ENCODE data around the gene SPTLC3.
"Not testable (repeated sequence)": the region's sequence is repeated elsewhere in the genome, so short reads cannot be mapped to it uniquely, and the experiment has no call there.

Gene SPTLC3

DNA sequence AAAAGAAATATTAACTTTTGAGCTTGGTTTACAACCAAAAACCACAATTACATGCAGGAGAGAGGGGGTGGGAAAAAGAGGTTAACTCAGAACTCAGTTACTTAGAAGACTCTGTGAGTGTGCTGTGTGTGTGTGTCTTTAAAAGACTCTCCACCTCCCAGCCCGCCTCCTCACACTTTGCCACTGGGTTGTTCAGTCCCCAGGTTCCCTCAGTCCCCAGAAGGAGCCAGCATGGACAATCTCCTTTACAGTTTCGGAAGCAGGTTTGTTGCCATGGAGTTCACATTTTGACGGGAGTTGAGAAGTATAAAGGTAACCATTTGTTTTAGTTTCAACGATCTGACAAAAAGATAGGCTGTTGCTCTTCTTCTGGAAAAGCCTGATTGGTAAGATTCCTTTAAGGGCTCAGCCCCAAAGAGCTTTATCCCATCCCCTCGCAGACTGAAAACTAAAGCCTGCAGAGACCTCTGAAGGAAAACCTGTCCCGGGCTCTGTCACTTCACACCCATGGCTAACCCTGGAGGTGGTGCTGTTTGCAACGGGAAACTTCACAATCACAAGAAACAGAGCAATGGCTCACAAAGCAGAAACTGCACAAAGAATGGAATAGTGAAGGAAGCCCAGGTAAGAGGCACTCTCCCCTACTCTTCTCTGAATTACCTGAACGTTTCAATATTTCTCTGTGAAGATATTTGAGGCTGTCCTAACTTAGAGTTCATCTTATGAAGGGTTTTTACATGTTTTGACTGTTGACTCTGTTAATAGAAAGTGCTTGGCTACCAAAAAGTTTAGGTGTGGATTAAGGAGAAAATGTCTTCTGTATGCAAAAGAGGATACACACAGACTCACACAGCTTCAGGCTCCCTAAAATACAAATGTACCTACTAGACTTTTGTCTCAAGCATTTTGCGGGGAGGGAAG, at the start of gene SPTLC3:
Gene SPTLC3 (plus strand): TSS at position 212 of the 921 bp plus-strand sequence. CDS start 296 bp downstream, at position 508.
- no peak for DNase-seq

DNA sequence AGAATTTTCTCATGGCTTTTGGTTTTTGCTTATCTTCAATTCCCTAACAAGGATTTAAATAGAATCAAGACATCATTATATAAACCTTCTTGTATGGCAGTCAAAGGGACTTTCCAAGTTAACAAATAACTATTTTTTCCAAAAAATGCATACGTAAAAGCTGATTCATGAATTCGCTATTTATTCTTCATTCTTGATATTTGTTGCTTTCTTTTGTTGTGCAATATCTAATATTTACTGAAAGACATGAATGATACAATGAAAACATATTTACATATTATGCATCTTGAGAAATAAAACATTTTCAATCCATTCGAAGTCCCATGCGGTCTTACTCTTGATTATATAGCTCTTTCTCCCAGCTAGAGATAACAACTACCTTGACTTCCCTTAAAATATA, 47.0 kb upstream of the SPTLC3 start:
- DNase-seq: no peak

DNA sequence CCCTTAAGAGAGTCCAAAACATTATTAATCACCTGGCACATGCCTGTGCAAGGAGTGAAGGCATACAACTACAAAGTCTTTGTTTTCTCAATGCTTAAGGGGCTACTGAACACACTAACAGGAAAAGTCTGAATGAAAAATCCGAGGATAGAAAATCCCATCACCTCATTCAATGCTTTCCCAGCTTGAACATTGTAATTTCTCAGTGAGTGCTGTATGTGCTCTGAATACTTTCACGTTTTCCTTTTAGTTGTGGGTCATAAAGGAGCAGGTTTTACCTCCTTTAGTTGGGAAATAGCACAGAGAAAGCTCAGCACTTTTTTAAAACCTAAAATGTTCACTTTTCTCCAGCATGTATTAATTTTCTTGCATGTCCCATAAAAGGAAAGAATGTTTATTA, 45.9 kb upstream of the SPTLC3 start:
- DNase-seq: no peak

DNA sequence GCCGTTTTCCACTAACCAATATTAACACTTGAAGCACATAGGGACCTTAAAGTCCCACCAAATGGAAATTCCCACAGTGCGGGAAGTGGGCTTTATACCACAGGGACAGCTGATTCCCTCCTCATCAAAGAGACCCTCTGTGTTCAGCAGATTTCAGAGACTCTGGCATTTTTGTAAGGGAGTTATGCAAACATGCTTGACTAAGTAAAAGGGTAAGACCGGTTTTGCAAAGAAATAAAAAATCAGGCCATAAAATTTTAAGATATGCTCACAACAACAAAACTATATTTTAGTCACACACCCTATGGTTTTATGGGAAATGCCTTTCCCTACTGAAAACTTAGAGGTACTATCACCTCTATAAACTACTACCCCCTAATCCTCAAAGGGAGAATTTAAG, 45.4 kb upstream of the SPTLC3 start:
- DNase-seq: no peak

DNA sequence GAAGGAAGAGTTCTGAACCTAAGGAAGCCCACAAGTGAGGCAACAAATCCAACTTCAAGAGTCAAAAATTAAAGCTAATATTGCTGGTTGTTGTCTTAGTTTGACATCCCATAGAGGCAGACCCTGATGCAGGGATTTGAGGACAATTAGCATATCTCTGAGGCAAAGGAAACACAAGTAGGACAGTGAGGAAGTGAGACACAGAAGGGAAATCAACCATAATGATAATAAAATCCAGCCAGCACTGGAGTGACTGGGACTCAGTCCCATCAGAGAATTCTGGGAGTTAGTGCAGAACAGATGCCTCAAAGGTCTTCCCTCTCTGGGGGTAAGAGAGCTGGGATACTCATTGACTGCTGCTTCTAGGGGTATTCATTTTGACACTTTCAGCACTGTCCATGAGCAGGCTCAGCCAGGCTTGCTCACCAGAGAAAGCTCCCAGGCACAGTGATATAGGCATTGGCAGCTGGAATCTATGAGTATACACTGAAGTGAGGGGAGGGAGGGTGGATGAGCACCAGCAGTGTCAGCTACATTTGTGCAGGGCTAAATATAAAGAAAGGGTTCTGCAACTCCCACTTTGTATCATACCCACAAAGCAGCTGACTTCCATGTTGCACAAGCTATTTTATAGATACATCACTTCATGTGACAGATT, 43.4 kb upstream of the SPTLC3 start:
- DNase-seq: no peak

DNA sequence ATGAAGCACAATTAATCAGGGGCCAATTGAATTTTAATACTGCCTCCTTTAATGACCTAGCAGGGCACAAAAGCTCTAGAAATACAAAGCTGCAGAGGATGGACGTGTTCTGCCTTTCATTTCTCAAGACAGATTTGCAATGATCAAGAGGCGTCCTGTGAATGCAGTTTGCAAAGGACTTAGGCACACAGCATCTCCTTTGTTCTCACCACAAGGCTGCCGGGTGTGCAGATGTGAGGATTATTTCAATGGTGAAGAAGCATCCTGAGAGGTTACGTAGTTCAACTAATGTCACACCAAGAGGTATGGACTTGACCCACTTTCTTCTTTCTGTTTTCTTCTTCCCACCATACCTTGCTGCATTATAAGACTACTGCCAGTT, 42.9 kb upstream of the SPTLC3 start:
- DNase-seq: no peak

DNA sequence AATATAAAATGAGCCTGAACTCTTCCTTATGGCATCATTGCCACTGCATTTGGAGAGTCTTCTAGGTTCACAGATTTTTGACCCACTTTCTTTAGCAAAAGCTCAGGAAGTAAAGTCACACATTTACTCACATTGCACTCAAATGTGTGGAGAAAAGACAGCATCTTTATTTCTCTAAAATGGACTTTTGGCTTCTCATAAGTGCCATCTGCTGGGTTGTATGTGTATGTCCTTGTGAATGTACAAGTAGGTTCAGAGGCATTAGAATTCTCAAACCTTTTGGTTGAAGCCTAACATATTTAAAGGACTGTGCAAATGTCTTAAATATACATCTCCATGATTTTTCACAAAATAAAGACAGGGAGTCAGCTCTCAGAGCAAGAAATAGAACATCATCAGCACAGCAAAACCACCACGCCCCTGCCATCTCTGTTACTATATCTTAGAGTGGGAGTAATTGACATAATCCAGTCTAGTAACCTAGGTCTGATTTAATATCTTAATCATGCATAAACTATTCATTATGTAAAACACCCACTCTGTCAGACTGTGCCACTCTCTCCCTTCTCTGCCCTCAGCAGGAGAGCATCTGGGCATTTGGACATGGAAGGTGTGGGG, 42.2 kb upstream of the SPTLC3 start:
- no peak for DNase-seq

DNA sequence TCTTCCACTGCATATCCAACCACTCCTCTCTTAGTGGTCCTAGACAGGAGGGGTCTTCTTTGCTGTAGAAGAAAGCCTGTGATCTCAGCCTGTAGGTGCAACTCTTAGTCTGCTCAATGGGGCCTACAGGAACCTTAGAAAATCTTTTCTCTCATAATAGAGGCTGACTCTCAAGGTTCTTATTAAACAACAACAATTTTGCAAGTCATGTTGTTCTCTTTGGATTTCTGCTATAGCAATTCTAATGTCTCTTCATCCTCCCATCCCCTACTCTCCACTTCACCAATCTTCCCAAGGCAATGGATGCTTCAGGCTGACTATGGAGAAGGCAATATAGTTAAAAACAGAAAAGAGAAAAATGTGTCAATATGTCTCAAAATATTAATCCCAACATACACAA, 40.8 kb upstream of the SPTLC3 start:
- no peak for DNase-seq

DNA sequence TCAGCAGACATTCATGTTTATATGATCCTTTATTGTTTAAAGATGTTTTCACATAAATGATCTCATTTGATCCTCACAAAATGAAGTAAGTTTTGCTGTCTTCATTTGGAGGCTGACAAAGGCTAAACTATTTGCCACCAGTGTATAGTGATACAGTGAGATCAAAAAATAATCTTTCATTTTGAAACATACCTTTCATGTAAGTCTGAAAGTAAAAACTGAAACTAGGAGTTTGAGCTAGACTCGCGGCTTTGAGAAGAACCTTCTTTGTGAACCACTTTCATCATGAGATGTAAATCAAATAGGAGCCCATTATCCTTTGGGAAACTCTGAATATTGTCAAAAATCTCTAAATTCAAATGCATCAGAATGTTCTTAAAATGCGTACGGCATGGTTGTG, 40.3 kb upstream of the SPTLC3 start:
- no peak for DNase-seq

DNA sequence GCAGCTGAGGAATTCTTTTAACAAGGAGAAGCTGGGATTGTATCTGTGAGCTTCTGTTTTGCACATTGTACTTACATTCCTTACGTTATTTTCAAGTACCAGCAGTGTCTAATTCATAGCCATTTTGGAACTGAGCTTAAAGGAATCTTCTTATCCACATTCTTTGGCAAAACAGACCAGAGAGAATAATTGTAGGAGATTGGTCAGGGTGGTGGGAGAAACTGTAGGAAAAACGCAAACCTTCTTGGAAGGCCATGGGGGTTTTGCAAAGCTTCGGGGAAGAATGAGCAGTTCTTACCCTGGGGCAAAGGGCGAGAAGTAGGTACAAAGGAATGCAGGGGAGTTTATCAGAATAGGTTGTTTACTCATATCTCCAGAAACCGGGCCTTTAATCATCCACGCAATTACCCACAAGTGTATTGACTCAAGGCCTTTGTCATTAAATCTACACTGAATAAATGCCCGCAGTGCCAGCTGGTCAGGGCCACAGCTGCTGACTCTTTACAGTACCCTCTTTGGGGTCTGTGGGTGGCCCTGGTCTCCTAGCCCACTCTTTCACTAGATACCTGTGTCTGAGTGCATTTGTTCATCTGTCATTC, 39.6 kb upstream of the SPTLC3 start:
- DNase-seq: no peak

DNA sequence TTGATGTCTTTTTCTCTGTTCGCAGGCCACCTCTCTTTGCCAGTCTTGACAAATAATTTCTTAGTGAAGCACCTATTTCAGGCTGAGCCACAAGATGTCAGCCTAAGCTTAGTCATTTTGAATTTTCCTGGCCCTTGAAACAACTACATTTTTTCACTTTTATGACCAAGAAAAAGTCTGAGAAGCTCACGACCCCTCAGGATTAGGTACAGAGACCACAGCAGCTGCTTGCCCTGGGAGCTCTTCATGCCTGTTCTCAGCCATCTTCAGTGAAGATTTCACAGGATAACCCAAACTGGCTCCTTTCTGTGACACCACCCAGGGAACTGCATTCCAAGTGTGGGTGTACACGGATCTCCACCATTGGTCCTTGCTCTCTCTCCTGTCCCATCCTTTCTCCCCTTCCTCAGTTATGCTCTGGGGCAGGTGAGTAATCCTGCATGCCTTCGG, 38.4 kb upstream of the SPTLC3 start:
- no peak for DNase-seq

DNA sequence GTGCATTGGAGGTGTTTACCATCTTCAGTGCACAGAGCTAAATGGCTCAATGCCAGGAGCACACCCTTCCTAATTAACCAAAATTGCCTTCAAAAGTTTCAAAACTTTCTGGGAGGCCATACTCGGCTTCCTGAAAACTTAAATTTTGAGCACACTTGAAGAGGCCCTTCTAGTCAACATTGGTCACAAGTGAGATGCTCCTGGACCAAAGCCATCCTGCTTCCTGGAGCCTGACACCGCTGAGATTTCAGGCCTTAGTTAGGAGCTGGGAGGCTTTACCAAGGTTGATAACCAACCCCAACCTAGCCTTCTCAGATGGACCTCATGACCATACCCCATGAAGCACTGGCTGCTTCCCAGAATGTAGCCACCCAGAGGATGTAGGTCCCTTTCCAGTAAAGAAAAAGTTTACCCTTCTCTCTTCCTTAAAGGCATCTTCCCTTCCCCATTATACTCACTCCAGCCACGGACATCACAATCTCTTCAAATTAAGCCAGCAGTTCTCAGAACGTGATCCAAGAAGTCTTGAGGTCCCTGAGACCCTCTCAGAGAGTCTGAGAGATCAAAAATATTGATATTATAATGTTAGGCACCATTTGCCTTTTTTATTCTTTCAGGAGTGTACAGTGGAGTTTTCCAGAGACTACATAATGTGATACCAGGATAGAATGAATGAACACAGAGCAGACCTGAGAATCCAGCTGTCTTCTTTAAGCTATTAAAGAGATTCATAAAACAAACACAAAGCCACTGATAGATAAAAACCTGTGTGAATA, 32.8 kb upstream of the SPTLC3 start:
- DNase-seq: no peak

DNA sequence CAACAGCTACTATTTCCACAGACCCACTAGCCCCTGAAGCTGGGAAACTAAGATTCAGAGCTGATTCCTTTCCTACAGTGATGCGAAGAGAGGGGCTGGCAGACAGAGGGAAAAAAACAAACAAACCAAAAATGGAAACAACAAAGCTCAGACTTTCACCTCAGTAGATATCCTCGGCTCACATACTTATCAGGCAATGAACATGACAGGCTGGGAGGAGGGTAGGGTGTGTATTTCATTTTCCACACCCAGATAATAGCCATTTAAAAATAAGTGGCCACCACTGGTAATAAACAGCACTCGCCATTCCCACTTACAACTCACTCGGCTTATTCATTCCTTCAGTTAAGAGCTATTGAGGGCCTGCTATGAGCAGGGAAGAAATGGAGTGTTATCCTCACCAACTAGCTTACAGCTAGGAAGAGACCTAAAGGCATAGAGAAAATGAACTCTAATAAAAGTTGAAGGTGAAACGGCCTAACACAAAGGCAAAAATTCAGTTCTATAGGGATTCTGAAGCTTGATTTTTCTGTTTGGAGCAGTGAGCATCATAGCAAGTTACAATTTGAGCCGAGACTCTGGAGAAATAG, 32.0 kb upstream of the SPTLC3 start:
- no peak for DNase-seq

DNA sequence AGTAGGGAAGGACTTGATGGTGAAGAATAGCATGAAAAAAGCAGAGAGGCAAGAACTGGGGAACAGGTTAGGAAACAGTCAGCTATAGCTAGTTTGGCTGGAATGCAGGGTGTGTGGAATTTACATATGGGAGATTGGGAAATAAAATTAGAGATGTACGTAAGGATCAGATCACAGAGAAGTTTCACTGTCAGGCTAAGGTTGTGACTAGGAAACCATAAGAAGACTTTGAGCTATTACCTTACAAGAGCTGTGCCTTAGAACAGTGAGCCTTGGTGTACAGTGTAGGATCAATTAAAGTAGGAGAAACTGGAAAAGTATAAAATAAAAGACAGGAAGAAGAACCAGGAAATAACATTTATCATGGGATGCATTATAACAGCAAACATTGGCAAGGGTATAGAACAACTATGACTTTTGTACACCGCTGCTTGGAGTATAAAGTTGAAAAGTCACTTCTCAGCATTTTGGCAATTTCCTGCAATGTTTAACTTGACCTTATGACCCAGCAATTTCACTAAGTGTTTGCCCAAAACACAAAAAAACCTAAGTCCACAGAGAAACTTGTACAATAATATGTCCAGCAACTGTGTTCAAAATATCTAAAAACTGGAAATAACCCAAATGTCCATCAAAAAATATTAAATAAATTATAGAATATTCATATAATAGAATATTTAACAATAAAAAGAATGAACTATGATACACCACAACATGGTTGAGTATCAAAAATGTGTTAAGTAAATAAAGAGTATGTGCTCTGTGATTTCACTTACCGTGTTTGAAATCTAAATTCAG, 31.2 kb upstream of the SPTLC3 start:
- DNase-seq: no peak

DNA sequence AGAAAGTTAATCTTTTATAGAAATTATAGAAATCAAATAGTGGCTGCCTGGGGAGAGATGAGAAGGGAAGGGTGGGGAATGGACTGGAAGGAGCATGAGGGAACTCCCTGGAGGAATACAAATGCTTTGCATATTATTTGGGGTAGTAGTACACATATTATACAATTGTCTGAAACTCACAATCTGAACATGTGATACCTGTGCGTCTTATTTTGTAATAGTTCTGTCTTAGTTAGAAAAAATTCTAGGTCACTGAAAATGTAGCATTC, 30.7 kb upstream of the SPTLC3 start:
- DNase-seq: no peak

DNA sequence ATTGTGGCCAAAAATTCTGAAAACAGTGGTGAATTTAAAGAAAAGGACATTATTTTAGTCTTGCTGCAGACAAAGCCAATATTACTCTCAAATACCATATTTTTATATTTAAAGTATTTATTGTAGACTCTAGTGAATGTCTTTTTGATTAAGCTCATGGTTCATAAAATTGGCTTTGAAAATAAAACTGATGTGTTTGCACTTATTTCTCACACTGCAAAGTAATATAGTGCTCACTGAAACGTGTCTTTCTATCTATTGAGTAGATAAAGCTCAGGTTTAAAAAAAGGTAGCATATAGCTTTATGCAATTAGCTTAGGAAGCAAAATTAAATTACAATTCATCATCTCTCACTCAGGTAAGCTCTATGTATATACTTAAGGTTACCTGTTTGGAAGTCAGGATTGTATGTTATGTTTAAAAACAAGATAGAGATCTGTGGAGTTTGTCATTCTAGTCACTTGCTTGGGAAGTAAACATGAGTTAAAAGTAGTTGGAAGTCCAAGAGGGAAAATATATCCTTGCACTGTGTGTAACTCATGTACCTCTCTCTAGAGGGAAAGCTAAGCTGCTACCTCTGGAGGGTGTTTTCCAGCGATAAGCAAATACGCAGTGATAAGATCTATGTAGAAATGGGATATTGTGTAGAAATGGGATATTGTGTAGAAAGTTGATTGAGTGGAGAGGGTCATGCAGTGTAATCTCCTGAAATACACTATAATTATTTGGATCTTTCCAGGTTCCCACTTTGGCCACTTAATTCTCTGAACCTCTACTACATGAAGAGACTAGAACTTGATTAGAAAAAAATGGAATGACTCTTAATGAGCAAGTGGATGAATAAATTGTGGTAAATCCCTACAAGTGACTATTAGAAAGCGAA, 29.9 kb upstream of the SPTLC3 start:
- no peak for DNase-seq

DNA sequence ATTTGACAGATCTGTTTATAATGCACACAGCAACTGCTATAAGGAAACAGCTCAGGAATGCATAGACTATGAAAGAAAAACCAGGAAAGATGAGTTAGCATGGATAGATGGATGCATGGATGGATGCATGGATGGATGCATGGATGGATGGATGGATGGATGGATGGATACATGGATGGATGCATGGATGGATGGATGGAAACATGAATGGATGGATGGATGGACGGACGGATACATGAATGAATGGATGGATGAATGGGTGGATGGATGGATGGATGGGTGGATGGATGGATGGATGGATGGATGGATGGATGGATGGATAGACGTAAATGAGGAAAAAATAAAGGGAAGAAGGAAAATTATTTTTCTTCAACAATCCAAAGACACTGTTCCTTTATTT, 29.1 kb upstream of the SPTLC3 start:
- DNase-seq: not testable (repeated sequence)

DNA sequence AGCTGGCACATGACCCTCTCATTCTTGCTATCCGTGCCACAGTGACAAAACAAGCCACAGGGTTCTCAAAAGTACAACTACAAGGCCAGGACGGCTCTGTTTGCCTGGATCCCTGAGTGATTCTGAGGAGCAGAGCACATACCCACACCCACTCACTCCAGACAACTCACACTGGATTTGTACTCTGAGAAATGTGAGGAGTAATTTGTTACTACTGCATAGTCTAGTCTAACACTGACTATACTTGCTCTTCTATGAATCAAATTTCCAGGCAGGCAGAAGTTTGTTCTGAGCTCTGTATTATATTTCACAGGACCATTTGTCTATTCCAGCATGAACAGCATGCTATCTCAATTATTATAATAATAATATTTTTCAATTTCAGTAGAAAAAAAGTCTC, 26.7 kb upstream of the SPTLC3 start:
- no peak for DNase-seq

DNA sequence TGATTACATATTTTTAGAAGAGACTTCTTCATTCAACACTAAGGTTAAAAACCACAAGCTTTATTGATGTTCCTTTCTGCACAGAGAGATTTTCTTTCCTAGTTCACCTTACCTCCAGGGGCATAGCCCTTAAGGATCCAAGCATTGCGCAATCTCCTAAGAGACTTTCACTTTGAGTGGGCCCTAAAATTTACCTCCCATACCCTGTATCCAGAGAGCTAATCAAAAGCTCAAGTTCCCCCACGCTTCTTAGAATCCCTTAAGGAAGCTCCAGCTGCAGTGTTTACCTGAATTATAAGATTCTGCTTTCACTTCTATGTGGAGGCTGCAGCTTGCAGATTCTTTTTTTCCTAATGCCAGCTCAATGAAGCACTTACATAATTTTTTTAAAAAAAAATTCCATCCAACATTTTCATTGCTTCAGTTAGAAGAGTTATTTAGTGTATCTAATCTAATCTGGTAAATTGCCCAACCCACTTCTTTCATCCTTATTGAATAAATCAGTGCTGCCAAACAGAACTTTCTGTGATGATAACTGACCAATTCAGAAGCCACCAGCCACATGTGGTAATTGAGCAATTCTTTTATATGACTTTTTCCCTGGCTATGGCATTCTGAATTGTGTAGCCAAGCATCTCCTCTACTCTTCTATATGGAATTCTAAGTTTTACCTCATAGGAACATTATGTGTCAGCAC, 24.6 kb upstream of the SPTLC3 start:
- no peak for DNase-seq

DNA sequence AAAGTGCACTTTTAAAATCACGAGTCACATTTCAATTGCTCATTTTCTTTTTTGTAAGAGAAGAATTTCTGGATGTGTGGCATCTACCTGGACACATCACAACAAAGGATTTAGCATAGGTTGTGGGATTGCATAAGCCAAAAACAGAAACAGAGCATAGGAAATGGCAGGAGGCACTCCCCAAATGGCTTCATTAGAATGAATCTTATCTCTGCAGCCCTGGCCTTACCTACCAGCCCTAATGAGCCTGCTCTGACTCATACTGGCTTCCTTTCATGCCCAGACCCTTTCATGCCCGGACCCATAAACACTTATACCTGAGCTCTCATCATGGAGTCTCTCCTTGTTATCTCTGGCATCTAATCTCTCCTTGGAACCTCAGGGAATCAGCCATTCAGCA, 23.9 kb upstream of the SPTLC3 start:
- DNase-seq: no peak

All from 8988T (cell line).